Neural cell (in vitro differentiated cells): ENCODE results near the gene PPP3CB. TPM values are rescaled to one million over a fixed set of nuclear protein-coding genes. Genes with fewer than 3 reads are reported as not detected.

Experiments used
- H2AFZ ChIP-seq: fragments of 200-600, 300-800 bp; sonication (generic), shearing (Covaris generic); 2 replicates; pipeline ENCODE4 v1.6.0; 2014; ENCODE audit warnings: low read depth, mild to moderate bottlenecking, antibody characterized with exemption, low read length, moderate library complexity
- H3F3A ChIP-seq: fragments of 200-600 bp; shearing (Covaris generic); 2 replicates; pipeline ENCODE4 v1.6.1; 2016; ENCODE audit warnings: mild to moderate bottlenecking, moderate library complexity, mixed read lengths, antibody characterized with exemption, low read length; ENCODE audit not compliant: insufficient read depth, poor library complexity, severe bottlenecking
- H3K27ac ChIP-seq: fragments of 200-600, 300-800 bp; sonication (generic), shearing (Covaris generic); 2 replicates; pipeline ENCODE4 v1.5.1; 2014; ENCODE audit warnings: mild to moderate bottlenecking, low read length, moderate library complexity
- H3K27me3 ChIP-seq: fragments of 300-800, 200-600 bp; sonication (generic), shearing (Covaris generic); 2 replicates; pipeline ENCODE4 v1.6.0; 2014; ENCODE audit warnings: mild to moderate bottlenecking, low read depth, low read length, moderate library complexity; ENCODE audit not compliant: insufficient read depth
- H3K36me3 ChIP-seq: fragments of 300-800, 200-600 bp; sonication (generic), shearing (Covaris generic); 2 replicates; pipeline ENCODE4 v1.5.1; 2014; ENCODE audit warnings: mild to moderate bottlenecking, antibody characterized with exemption, low read length, moderate library complexity; ENCODE audit not compliant: insufficient read depth
- H3K4me2 ChIP-seq: fragments of 300-800, 200-600 bp; sonication (generic), shearing (Covaris generic); 2 replicates; pipeline ENCODE4 v1.6.0; 2014; ENCODE audit warnings: mild to moderate bottlenecking, low read length
- H3K4me3 ChIP-seq: fragments of 300-800, 200-600 bp; sonication (generic), shearing (Covaris generic); 2 replicates; pipeline ENCODE4 v1.5.1; 2014; ENCODE audit warnings: mild to moderate bottlenecking, low read length, moderate library complexity
- H3K79me2 ChIP-seq: fragments of 200-600 bp; shearing (Covaris generic); replicated peaks from 2 replicates; pipeline ENCODE4 v1.6.0; 2014; ENCODE audit warnings: mild to moderate bottlenecking, low read length, moderate library complexity; ENCODE audit not compliant: insufficient read depth
- H3K9ac ChIP-seq: fragments of 300-800, 200-600 bp; sonication (generic), shearing (Covaris generic); 2 replicates; pipeline ENCODE4 v1.6.1; 2016; ENCODE audit warnings: mild to moderate bottlenecking, low read length, mixed read lengths
- H3K9me2 ChIP-seq: fragments of 200-600 bp; shearing (Covaris generic); 2 replicates; pipeline ENCODE4 v1.6.1; 2016; ENCODE audit warnings: mild to moderate bottlenecking, low read length, mixed read lengths; ENCODE audit not compliant: insufficient read depth
- H3K9me3 ChIP-seq: fragments of 200-600, 300-800 bp; sonication (generic), shearing (Covaris generic); 2 replicates; pipeline ENCODE4 v1.6.1; 2016; ENCODE audit warnings: mild to moderate bottlenecking, mixed run types, low read length, moderate library complexity, mixed read lengths
- H4K20me1 ChIP-seq: fragments of 200-600 bp; shearing (Covaris generic); 2 replicates; pipeline ENCODE4 v1.6.1; 2016; ENCODE audit warnings: mild to moderate bottlenecking, mixed run types; ENCODE audit not compliant: insufficient read depth
- EP300 ChIP-seq: fragments of 450-650 bp; conservative IDR thresholded peaks from 2 replicates; pipeline ENCODE4 v1.6.1; 2014; ENCODE audit warnings: antibody characterized with exemption, mild to moderate bottlenecking, moderate library complexity; ENCODE audit not compliant: poor library complexity, severe bottlenecking
- EZH2 ChIP-seq: fragments of 200-600, 300-800 bp; shearing (Covaris generic), sonication (generic); IDR thresholded peaks from 2 replicates; pipeline ENCODE4 v1.6.1; 2014; ENCODE audit warnings: antibody characterized with exemption, low read length, borderline replicate concordance, mild to moderate bottlenecking; ENCODE audit not compliant: insufficient read depth, poor library complexity, severe bottlenecking
- MXI1 ChIP-seq: fragments of 450-650 bp; conservative IDR thresholded peaks from 2 replicates; pipeline ENCODE4 v1.6.1; 2014; ENCODE audit warnings: antibody characterized with exemption, mild to moderate bottlenecking; ENCODE audit not compliant: poor library complexity, severe bottlenecking
- POLR2AphosphoS5 ChIP-seq: IDR thresholded peaks from 2 replicates; pipeline ENCODE4 v1.6.1; 2012
- RAD21 ChIP-seq: fragments of 450-650 bp; conservative IDR thresholded peaks from 2 replicates; pipeline ENCODE4 v1.6.1; 2014; ENCODE audit warnings: antibody characterized with exemption, mild to moderate bottlenecking, moderate library complexity
- REST ChIP-seq: IDR thresholded peaks from 2 replicates; pipeline ENCODE4 v1.6.1; 2012; ENCODE audit warnings: borderline replicate concordance
- SMC3 ChIP-seq: fragments of 450-650 bp; conservative IDR thresholded peaks from 2 replicates; pipeline ENCODE4 v1.6.1; 2014; ENCODE audit warnings: antibody characterized with exemption, mild to moderate bottlenecking, moderate library complexity; ENCODE audit not compliant: poor library complexity
- TAF1 ChIP-seq: IDR thresholded peaks from 2 replicates; pipeline ENCODE4 v1.6.1; 2012; ENCODE audit warnings: low read depth
- polyA plus RNA-seq: library from polyadenylated mRNA; depleted of rRNA; stranded (reverse); fragments of >200 nt; gene quantifications from 2 replicates; pipeline ENCODE4 v1.2.3, GENCODE V29; 2014
- TF ChIP-seq, protein P1 (sequence below): fragments of 450-650 bp; IDR thresholded peaks from 2 replicates; pipeline ENCODE4 v1.5.1; 2014; ENCODE audit warnings: antibody characterized with exemption, mild to moderate bottlenecking, moderate library complexity; ENCODE audit not compliant: poor library complexity, severe bottlenecking

PPP3CB gene
- polyA plus RNA-seq, 1 donor from 2014 or later, result 101 TPM

DNA sequence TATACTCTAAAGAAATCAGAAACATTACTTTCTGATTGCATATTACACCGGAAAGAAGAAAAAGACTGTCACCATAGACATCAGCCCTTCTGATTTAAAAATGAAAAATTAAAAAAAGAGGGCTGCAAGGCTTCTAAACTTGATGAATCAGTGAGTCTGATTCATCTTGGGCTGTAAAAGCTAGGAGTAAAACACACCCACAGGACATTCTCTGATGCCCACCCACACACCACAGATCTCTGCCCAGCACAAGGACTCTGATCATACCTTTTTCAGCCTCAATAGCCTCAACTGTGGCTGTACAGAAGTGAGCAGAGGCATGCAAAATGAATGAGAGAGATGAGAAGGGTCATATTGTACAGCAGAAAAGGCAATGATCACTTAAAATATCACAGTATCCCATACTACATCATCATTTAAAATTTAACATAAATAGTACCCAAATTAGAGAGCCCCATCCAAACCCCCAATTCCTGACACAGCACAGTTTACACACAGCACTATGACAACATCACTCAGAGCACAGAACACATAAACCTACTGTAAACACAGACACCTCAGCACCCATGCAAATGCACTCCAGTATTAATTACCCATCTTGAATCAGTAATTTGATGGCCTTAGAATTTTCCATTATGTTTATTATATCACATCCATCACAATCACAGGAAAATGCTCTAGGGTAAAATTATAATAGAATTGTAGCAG, 56.1 kb downstream of the PPP3CB start:
- no peaks in the 10 kb centered on the region for H3F3A ChIP-seq
- no peaks in the 10 kb centered on the region for H3K27me3 ChIP-seq
- no peak overlapping the region for H3K27ac ChIP-seq
- H3K4me3 ChIP-seq, result no peak overlapping the region
- H3K9me3 ChIP-seq, result no peaks in the 10 kb centered on the region
- no peak overlapping the region for H2AFZ ChIP-seq
- no peak for TF ChIP-seq RAD21
- H4K20me1 ChIP-seq, result no peaks in the 10 kb centered on the region
- H3K9ac ChIP-seq, result no peak overlapping the region
- peaks cover 8% of the 10 kb centered on the region for H3K36me3 ChIP-seq
- no peak overlapping the region for H3K4me2 ChIP-seq
- H3K9me2 ChIP-seq, result no peaks in the 10 kb centered on the region
- H3K79me2 ChIP-seq, result no peaks in the 10 kb centered on the region

DNA sequence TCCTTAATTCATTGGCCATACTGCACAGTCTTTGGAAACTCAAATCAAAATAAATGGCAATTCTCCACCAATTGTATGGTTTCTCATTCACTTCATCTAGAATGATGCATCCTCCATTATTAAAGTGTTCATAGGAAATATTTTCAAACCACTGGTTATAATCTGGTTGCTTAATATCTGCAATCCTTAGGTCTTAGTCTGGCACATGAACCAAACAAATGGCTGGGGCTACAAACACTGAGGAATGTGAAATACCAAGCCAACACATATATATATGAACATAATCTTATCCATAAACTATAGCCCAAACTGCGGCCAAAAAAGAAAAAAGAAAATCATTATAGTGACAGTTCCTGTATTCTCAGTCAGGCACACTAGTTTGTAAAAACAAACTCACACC, 56.8 kb downstream of the PPP3CB start:
- Histone ChIP-seq H3K4me2 (no peak overlapping the region), H4K20me1 (no peaks in the 10 kb centered on the region), H3K9me2 (no peaks in the 10 kb centered on the region), H3K9me3 (no peaks in the 10 kb centered on the region), H3K27ac (no peak overlapping the region), H3K4me3 (no peak overlapping the region), H3K27me3 (no peaks in the 10 kb centered on the region), H3K79me2 (no peaks in the 10 kb centered on the region), H2AFZ (no peak overlapping the region), H3F3A (no peaks in the 10 kb centered on the region), H3K36me3 (peaks cover 8% of the 10 kb centered on the region), H3K9ac (no peak overlapping the region)
- TF ChIP-seq RAD21, result no peak
- TF ChIP-seq, protein P1, sequence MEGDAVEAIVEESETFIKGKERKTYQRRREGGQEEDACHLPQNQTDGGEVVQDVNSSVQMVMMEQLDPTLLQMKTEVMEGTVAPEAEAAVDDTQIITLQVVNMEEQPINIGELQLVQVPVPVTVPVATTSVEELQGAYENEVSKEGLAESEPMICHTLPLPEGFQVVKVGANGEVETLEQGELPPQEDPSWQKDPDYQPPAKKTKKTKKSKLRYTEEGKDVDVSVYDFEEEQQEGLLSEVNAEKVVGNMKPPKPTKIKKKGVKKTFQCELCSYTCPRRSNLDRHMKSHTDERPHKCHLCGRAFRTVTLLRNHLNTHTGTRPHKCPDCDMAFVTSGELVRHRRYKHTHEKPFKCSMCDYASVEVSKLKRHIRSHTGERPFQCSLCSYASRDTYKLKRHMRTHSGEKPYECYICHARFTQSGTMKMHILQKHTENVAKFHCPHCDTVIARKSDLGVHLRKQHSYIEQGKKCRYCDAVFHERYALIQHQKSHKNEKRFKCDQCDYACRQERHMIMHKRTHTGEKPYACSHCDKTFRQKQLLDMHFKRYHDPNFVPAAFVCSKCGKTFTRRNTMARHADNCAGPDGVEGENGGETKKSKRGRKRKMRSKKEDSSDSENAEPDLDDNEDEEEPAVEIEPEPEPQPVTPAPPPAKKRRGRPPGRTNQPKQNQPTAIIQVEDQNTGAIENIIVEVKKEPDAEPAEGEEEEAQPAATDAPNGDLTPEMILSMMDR, result no peak

DNA sequence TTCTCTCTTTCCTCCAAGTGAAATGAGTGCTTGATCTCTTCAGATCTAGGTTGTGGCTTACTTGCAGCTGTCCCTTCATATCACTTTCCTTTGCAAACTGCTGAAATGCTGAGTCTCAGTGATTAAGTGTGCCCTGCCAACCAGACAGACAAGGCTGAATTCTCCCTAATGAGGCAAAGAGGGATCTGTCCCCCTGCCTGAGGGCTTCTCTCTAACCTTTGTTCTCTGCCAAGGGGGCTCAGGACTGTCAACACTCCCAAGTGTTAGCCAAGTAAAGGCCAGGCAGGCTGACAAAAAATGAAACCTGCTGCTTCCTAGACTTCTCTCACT, 62.3 kb downstream of the PPP3CB start, which contains the start of gene MSS51:
Gene MSS51, minus strand, starts transcription at position 24 of the 330 bp plus-strand sequence. CDS start 5,277 bp downstream, outside the sequence.
- Histone ChIP-seq H3K27ac (no peak within 1 kb of the TSS), H3K79me2 (no peaks in the 10 kb centered on the region)

More for the DNA sequence above, 62.3 kb downstream of the PPP3CB start, which contains the start of gene MSS51:
- Histone ChIP-seq H3K9ac (no peak within 1 kb of the TSS), H3K4me2 (no peak within 1 kb of the TSS), H4K20me1 (no peaks in the 10 kb centered on the region), H3K9me3 (no peaks in the 10 kb centered on the region), H3K4me3 (no peak within 1 kb of the TSS), H2AFZ (no peak within 1 kb of the TSS), H3K9me2 (no peaks in the 10 kb centered on the region), H3K27me3 (no peaks in the 10 kb centered on the region), H3F3A (no peaks in the 10 kb centered on the region), H3K36me3 (peaks cover 15% of the 10 kb centered on the region)
- TF ChIP-seq POLR2AphosphoS5 (no peak), EZH2 (no peak), SMC3 (no peak), RAD21 (no peak), MXI1 (no peak), REST (no peak), TAF1 (no peak), EP300 (no peak)
- TF ChIP-seq, protein P1, result no peak
